Non-pigmented ciliary epithelial cell (primary cell): ENCODE results near the gene UROC1.

ENCODE experiments used
- DNase-seq: peaks from one replicate; pipeline ENCODE4 v3.0.0-alpha.2; 2010; ENCODE audit warnings: low read depth

The UROC1 gene

DNA sequence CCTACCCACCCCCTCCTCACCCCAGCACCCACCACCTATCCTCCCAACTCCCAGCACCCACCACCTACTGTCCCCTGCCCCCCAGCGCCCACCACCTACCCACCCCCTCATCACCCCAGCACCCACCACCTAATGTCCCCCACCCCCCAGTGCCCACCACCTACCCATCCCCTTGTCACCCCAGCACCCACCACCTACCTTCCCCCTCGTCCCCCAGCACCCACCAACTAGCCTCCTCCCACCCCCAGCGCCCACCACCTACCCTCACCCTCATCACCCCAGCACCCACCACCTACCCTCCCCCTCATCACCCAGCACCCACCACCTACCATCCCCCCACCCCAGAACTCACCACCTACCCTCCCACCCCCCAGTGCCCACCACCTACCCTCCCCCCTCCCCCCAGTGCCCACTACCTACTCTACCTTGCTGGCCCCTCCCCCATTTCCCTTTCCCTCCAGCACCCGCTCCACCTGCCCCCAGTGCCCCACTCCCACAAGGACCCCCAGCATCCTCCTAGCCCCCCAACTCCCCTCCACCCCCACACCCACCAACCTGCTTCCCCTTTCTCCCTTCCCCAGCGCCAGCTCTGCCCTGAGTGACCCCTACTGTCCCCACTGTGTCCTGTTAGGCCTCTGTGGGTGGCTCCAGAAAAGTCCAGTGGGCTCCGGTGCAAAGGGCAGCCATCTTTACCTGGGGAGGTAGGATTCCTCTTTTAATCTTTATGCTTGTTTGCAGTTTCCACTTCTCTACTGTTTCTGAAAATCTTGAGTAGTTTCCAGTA is 1.2 kb downstream of the UROC1 start:
- no peak for DNase-seq

DNA sequence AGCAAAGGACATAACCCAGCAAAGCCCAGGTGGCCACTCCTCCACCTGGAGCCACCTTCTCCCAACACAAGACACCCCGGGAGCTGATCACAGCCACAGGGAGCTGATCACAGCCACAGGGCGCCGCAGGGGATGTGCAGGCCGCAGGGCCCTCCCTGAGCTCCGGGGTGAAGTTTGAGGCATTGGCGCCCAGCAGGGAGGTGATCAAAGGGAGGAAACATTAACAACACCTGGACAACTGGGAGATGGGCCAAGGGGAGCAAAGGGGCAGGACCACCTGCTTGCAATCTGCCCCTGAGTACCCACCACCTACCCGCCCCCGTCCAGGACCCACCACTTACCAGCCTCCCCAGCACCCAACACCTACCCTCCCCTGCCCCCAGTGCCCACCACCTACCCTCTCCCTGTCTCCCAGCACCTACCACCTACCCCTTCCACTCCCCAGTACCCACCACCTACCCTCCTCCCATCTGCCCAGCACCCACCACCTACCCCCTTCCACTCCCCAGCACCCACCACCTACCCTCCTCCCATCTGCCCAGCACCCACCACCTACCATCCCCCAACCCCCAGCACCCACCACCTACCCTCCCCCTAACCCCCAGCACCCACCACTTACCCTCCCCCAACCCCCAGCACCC is 2.4 kb downstream of the UROC1 start:
- DNase-seq: no peak

DNA sequence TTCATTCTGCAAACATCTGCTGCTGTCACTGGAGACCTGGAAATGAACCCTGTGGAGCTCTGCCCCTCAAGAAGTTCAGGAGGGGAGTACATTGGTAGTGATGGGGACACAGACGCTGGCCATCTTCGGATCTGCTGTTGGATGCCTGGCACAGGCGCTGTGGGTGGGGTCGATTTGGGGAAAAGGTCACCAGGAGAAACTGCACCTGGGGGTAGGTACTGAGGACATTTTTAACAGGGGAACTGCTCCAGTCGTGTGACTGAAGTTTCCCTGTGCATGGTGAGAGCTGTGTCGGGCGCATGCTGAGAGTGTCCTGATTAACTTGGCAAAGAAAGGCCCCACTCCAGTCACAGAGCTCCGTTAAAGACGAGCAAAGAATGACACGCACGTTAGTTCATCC is 3.4 kb downstream of the UROC1 start:
- DNase-seq: no peak

DNA sequence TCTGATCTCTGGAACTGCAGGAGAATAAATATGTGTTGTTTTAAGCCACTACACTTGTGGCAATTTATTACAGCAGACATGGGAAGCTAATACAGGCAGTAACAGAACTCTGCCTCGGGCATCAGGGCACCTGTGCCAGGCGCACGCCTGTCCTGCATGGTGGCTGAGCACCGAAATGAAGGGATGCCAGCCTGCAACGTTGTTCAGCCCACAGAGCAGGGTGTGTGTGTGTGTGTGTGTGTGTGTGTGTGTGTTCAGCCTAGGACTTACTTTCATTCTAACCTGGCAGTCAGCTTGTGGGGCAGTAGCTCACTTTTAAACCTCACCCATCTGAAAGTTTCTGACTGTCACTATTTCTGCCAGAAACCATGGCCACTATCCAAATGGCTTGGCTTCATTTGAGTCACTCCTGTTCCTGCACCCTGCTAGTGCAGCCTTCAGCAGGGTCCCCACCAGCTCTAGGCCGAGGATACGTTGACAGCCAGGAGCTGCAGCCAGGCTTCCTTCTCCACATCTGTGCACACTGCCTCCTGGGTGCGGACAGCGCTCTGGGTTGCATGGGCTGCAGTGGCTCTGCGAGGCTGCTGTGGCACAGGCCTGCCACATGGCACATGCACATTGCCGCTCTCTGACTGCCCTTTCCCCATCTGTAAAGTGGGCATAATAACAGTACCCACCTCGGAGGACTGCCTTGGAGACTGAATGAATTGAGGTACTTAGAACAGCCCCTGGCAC is 4.5 kb downstream of the UROC1 start:
- no peak for DNase-seq

DNA sequence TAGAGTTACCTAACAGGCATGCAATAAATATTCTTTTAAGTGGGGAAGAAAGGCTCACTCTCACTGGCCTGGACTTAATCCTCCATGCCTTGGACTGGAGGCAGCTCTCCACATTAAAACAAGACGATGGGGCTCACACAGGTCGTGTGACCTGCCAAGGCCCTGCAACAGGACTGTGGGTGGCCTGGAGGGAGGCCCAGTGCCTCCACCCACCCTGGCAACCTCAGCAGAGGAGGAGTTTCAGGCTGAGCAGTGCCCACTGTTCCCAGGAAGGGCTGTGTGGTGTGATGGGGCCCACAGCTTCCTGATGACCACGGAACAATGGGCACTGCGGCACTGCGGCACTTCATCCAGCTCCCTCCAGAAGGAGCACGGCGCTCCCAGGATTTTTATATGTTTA is 5.5 kb downstream of the UROC1 start:
- no peak for DNase-seq

DNA sequence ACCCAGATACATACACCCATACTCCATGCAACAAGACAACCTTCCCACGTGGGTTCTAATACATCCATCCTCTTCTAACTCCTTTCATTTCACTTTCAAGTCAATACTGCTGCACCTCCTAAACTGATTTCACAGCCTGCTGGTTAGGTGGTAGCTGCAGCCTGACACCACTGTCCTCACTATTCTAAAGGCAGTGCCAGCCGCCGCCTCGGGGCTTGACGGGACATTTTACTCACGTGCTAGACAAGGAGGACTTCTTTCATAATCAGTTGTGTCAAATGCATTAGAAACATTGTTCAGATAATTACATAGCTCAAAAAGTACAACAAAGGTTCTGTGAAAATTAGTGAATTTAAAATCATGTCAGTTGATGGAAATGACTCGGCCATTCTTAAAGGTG is 6.3 kb downstream of the UROC1 start:
- no peak for DNase-seq

DNA sequence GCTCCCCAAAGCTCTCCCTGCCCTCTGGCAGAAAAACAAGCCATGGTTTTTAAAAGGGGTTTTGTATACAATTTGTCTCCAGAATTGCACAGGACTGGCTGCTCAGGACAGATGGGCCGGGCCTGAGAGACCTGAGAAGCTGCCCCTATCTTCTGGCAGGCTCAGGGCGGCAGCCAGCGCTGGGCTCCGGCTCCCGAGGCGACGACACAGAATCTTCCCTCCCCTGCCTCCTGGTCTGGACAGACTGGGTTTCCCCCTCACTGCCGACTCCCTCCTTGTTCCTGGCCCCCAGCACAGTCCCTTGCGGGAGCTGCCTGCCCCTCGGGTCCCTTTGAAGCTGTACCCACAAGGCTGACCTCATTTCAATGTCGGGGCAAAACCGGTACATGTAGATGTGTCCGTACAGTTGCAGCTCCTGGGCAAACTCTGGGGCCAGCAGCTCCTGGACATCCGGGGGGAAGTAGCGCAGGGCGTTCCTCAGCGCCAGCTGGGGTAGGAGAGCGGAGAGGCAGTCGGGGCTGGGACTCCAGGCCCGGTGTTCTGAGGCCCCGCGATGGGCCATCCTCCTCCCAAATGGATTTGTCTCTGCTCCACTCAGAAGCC is 7.2 kb downstream of the UROC1 start:
- no peak for DNase-seq

DNA sequence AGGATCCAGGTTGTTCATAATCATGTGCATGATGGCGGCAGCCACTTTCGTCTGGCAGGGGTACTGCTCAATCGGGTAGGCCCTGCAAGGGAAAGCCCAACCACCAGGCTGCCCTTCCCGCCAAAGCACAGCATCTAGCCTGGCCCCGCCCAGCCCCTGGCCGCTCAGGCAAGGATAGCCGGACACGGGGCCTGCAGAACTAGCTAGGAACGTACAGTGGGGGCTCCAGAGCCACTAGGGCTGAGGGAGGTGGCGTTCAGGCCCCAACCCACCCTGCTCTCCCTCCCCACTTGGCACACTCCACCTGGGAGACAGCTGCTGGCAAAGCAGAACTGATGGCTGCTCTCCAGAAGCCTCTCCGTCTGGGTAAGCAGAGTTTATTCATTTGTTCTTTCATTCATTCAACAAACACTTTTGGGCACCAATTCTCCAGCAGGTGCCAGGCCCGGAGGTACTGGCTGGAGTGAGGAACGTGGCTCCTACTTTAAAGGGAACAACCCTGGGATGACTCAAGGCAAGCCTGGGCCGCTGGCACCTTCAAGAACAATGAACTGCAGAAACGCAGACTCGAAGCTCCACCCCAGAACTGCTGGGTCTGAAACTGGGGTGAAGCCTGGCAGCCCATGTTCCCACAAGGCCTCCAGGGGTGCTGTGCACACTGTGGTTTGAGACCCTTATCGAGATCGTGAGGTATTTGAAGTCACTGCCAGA is 7.8 kb downstream of the UROC1 start:
- DNase-seq: no peak

DNA sequence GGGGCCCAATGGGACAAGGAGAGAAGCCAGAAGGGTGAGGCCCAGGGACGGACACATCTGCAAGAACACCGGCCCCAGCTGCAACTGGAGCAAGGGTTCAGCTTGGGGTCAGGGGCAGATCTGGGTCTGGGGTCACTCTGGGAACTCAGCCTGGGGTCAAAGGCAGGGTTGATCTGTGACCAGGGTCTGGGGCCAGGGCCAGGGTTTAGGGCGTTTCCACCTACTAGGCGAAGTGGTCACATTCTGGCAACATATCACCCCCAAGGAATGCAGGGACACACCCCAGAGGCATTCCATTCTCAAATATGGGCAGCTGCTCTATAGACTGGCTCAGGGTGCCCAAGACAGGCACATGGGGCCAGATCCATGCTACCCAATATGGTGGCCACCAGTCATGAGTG is 9.0 kb downstream of the UROC1 start:
- DNase-seq: no peak

DNA sequence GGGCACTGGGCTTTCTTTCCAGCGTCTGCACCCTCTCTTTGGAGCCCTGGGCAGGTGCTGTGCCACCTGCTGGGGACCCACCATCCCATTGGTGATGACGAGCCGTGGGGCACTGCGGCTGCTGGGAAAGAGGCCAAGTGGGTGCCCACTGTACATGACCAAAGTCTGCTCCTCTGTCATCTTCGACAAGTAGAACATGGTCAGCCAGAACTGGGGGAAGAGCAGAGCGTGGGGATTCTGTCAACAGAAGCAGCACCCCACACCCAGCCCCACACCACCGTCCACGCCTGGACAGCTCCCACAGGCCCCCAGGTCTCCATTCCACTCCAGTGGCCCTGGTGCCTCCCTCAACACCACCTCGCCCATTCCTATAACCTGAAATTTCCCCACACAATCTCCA is 9.7 kb downstream of the UROC1 start:
- no peak for DNase-seq

DNA sequence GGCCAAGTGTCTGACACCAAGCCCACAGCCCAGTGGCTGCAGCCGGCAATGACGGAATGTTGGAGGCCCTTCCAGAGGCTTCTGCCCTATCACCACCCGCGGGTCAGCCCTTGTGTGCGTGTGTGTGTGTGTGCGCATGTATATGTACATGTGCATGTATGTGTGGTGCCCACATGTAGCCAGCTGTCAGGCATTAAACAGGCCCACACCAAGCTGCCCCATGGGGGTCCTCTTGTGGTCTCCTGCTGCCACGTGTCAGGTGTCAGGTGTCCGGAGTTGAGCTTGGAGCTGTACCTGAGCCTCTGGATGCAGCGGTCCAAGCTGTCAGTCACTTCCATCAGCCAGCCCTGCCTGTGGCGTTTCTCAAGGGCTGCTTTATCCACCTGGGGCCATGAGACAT is 13.9 kb downstream of the UROC1 start:
- no peak for DNase-seq

DNA sequence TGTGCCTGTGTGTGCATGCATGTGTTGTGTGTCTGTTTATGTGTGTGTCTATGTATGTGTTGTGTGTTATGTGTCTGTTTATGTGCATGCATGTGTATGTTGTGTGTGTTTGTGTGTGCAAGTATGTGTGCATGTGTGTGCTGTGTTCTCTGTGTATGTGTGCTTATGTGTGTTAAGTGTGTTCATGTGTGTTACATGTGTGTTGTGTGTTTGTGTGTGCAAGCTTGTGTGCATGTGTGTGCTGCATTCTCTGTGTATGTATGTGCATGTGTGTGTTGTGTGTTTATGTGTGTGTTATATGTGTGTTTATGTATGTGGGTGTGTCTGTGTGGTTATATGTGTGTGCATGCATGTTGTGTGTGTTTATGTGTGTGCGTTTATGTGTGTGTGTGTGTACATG is 14.9 kb downstream of the UROC1 start:
- DNase-seq: no peak

DNA sequence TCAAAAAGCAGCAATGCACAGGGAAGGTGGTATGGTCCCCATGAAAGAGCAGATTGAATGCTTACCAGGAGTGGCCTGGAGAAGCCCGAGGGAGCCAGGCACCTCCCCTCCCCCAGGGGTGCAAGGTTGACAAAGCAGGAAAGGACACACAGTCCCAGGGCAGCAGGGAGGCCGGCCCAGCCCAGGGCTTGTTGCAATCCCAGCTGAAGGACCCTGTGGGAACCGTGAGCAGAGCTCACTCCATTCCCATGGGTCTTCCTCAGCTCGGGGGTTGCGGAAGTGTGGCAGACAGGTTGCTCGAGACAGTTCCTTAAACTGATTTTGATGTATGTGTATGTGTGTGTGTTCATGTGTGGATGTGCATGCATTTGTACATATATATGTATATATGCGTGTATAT is 15.8 kb downstream of the UROC1 start:
- DNase-seq: no peak

DNA sequence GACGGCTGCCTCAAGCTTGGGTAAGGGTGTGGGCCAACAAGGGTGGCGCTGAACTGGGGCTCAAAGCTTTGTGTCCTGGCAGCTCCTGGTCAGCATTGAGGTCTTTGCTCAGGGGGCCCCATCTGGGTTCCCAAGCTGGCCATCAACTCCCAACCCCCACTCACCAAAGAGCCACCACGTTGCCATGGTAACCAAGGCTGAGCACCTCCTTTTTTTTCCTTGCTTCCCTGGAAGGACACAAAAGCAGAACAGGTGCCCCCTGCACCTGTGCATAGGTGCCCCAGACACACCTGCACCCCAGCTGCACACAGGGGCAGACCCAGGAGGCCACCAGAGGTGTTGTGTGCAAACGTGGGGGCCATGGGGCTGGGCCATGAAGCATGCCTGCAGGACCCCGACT is 16.5 kb downstream of the UROC1 start:
- no peak for DNase-seq

DNA sequence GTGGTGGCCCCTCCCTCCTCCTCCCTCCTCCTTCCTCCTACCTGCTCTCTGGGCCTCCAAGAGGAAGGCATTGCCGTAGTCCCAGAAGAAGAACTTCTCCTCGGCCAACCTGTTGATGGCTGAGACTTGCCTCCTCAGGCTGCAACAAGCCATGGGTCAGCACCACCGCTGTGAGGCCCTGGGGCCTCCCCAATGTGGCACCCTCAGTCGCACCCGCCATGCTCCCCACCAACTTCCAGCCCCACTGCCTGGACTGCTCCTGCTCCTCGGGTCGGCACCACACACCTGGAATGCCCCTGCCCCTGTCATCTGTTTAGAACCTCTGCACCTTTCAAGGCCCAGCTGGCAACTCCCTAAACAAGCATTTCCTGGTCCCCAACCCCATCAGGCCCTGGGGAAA is 17.6 kb downstream of the UROC1 start:
- DNase-seq: no peak

DNA sequence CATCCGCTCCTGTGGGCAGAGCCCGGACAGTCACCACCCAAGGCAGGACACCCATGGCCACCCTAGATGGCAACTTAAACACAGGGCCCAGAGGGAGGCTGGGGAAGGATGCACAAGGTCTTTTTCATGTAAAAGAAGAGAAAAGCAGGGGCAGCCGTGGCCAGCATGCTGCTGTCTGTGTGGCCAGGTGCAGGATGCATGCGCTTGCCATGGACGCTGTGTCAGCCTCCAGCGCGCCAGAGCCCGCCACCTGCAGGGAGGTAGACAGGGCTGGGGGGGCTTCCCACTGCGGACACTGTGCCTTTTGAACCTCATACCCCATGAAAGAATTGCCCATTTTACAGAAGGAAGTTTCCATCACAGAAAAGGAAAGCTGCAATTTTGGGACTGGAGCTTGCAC is 18.2 kb downstream of the UROC1 start:
- DNase-seq: no peak

DNA sequence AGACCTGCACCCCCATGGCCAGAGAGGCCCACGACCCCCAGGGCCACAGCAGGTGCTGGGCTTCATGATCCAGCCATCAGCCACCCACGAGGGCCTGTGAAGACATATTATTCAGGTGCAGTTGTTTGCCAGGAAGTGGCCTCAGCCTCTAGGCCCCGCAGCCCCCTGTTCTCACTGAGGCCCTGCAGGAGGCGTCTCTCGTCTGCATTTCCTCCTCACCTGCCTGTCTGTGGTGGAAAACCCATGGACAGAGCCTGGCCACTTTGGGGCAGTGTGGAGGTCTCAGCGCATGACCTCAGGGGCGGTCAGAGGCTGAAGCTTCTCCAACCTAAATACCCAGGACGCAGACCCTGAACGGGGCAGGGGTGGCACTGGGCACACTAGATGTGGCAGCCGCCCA is 18.6 kb downstream of the UROC1 start:
- DNase-seq: no peak

DNA sequence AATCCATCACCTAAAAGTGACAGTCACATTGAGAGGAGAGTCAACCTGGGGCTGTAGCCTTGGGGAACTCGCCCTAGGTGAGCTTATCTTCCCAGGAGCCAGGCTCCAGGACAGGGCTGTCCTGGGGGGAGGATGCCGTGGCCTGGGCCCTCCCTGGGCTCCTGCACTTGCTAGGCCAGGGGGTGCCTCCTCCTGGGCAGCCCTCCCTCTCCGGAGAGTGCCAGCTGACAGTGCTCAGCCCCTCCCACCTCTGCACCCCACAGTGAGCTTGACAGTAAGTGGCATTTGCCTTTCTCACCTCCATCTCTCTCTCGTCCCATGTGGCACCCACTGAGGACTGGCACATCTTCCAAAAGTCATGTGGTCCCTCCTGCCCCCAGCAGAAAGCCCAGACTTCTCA is 19.1 kb downstream of the UROC1 start:
- DNase-seq: no peak

DNA sequence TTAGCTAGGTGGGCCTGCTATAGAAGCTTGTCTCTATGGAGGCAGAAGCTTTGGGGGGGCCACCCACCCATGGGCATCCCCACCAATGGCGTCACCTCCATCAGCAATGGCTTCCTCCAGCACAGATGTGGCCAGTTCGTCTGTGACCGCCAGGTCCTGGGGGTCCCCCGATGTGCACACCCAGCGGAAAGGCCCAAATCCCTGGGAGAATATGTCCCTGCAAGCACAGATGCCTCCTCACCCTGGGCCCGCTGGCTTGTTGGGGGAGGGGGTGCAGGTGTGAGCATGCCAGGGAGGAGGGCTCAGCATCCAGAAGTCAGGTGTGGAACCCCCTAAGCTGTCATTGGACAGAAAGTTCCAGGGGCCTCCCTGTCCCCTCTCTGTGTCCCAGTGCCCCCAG is 19.6 kb downstream of the UROC1 start:
- no peak for DNase-seq

DNA sequence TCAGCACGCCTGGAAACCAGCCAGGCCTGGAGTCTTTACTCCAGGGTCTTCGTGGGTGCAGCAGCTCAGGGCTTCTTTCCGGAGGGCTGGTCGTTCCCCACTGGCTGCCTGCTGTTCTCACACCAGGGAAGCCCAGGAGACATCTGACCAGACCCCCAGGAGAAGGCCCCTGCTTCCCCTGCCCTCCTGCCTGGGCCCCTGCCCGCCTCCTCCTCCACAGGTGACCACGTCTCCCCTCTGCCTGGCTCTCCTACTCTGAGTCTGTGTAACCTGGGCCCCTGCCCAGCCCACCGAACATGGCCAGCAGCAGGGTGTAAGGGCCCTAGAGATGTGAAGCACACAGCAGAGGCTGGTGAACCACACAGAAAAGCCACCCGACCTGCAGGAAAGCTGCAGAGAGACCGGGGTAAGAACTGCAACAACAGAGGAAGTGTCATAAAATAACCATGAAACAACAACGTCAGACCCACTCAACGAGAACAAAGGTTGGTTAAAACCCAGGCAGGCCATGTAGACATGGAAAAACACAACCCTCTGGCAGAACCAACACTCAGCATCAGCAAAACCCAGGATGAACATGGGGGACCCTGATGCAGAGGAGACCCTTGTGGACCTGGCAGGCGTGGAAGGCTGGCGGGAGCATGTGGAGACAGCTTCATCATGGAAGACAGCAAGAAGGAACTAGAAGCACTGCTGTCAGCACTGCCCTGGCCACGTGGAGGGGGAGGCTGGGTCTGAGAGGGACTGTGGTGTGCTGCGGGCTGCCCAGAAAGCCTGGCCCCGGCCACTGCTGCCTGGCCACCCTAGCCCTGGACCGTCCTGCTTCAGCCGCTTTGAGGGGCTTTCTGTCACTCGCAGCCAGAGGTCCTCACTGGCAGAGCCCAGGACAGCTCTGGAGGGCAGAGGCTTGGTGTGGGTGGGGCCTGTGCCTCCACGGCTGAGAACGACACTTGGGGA is 20.4 kb downstream of the UROC1 start:
- no peak for DNase-seq

DNA sequence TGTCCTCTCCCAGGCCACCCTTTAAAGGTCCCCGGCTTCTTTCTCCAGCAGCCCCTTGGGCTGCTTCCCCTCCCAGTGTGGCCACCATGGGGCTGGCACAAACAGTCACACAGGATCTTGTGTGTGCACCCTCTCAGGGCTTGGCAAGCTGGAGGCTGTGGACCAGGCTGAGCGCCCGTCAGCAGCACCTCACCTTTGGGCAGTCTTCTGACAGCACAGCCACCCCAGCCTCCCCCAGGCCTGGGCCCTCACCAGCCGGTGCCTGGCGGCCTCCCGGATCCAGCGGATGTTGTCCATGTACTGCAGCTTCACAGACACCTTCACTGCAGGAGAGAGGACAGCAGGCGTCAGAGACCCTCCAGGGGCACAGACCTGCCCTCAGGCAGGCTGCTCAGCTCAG is 21.8 kb downstream of the UROC1 start:
- DNase-seq: no peak
